Brain microvascular endothelial cell (primary cell): ENCODE data around the gene CPXM1.

Experiments used
- DNase-seq: peaks from one replicate; pipeline ENCODE4 v3.0.0-alpha.2; 2020
- H3K27ac ChIP-seq: fragments of 250-450 bp; sonication (Bioruptor Pico); 2 replicates; pipeline ENCODE4 v1.5.1; 2020; ENCODE audit warnings: mild to moderate bottlenecking, moderate library complexity
- H3K27me3 ChIP-seq: fragments of 250-450 bp; sonication (Bioruptor Pico); replicated peaks from 2 replicates; pipeline ENCODE4 v1.5.1; 2020; ENCODE audit warnings: mild to moderate bottlenecking
- H3K36me3 ChIP-seq: fragments of 250-450 bp; sonication (Bioruptor Pico); replicated peaks from 2 replicates; pipeline ENCODE4 v1.5.1; 2020; ENCODE audit warnings: mild to moderate bottlenecking
- H3K4me3 ChIP-seq: 2 replicates; pipeline ENCODE4 v1.5.1; 2011; ENCODE audit warnings: low read depth, mild to moderate bottlenecking, control low read depth, low read length, moderate library complexity
- CTCF ChIP-seq: IDR thresholded peaks from 2 replicates; pipeline ENCODE4 v1.5.1; 2011; ENCODE audit warnings: low read depth, mild to moderate bottlenecking, moderate library complexity, low read length, control low read depth, inconsistent platforms; ENCODE audit errors: missing control alignments
- in situ Hi-C: cut with HindIII; loops from 2 replicates; pipeline ENCODE4 v1.10.0; 2017; ENCODE audit warnings: low sequenced_read_pairs, low pct_ligation_motif_present

Gene CPXM1

GRCh38 chr20:2762578-2763131, 37.8 kb downstream of the CPXM1 start:
- no peak for TF ChIP-seq CTCF
- Histone ChIP-seq H3K27ac (no peak overlapping the region), H3K4me3 (no peak overlapping the region), H3K36me3 (no peaks in the 10 kb centered on the region), H3K27me3 (no peaks in the 10 kb centered on the region)
- in situ Hi-C loops = no loop called here
- no peak for DNase-seq

GRCh38 chr20:2761885-2762284, 38.5 kb downstream of the CPXM1 start:
- Histone ChIP-seq H3K36me3 (no peaks in the 10 kb centered on the region), H3K27ac (no peak overlapping the region), H3K4me3 (no peak overlapping the region), H3K27me3 (no peaks in the 10 kb centered on the region)
- no peak for TF ChIP-seq CTCF
- in situ Hi-C loops = no loop called here
- no peak for DNase-seq

- H3K27me3 ChIP-seq = peaks cover under 1% of the 10 kb centered on the region
- TF ChIP-seq CTCF = no peak
- H3K27ac ChIP-seq = no peak overlapping the region
- in situ Hi-C loops = no loop called here
- DNase-seq = no peak
- no peaks in the 10 kb centered on the region for H3K36me3 ChIP-seq
- no peak overlapping the region for H3K4me3 ChIP-seq
Measured at GRCh38 chr20:2760952-2761305, 39.5 kb downstream of the CPXM1 start.

GRCh38 chr20:2760297-2760951, 40.0 kb downstream of the CPXM1 start:
- Histone ChIP-seq H3K4me3 (no peak overlapping the region), H3K27me3 (peaks cover 2% of the 10 kb centered on the region), H3K27ac (no peak overlapping the region), H3K36me3 (no peaks in the 10 kb centered on the region)
- in situ Hi-C loops = no loop called here
- TF ChIP-seq CTCF = no peak
- DNase-seq = no peak

- peaks cover 2% of the 10 kb centered on the region for H3K27me3 ChIP-seq
- TF ChIP-seq CTCF = no peak
- in situ Hi-C loops = no loop called here
Measured at GRCh38 chr20:2759603-2760296, 40.7 kb downstream of the CPXM1 start.

More at GRCh38 chr20:2759603-2760296, 40.7 kb downstream of the CPXM1 start:
- Histone ChIP-seq H3K36me3 (no peaks in the 10 kb centered on the region), H3K4me3 (no peak overlapping the region), H3K27ac (no peak overlapping the region)
- no peak for DNase-seq
